ENCODE measurements around the gene EXOG. TPM values are rescaled to one million over a fixed set of nuclear protein-coding genes. Genes with fewer than 3 reads are reported as not detected.

The EXOG gene
- total RNA-seq, 1 donor from 2014 or later: 26.2 TPM

- Mint-ChIP-seq H3K4me1 (peaks cover 22% of the 10 kb centered on the region), H3K36me3 (ENCODE audit: low read depth) (peaks cover 51% of the 10 kb centered on the region), H3K9me3 (peaks cover 35% of the 10 kb centered on the region), H3K27me3 (ENCODE audit: low read depth) (no peaks in the 10 kb centered on the region), H3K27ac (ENCODE audit: unreplicated experiment) (no peak overlapping the region), H3K4me3 (no peak overlapping the region)
- DNase-seq (ENCODE audit: low read depth, low spot score): no peak
- no peak for TF ChIP-seq CTCF (conservative IDR thresholded peaks at IDR 0.05)
Observed at GRCh38 chr3:38469852-38470251, 26.3 kb upstream of the EXOG start.

DNA sequence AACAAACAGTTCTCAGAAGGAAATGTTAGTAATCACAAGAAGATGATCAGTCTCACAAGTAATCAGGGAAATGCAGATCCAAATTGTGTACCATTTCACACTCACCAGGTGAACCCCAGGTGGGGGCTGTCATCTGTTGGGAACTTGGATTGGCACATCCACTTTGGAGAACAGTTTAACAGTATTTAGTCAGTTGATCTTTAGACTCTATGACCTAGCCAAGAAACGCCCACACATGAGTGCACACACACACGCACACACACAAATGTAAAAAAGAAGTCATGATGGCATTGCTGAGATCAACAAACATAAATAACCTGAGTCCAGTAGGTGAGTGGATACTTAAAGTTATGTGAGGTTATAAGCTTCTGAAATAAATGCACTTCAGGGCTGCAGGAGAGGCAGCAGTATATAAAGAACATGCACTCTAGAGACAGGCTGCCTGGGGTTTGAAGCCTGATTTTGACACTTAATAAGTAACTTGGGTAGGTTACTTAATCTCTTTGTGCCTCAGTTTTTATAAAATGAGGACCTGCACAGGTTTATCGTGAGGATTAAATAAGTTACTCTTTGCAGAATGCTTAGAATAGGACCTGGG, 24.8 kb upstream of the EXOG start:
- Mint-ChIP-seq H3K27ac (ENCODE audit: unreplicated experiment) (no peak overlapping the region), H3K9me3 (peaks cover 27% of the 10 kb centered on the region), H3K4me1 (peaks cover 22% of the 10 kb centered on the region), H3K4me3 (no peak overlapping the region), H3K27me3 (ENCODE audit: low read depth) (no peaks in the 10 kb centered on the region), H3K36me3 (ENCODE audit: low read depth) (peaks cover 42% of the 10 kb centered on the region)
- TF ChIP-seq CTCF (conservative IDR thresholded peaks at IDR 0.05): no peak
- no peak for DNase-seq (ENCODE audit: low read depth, low spot score)

GRCh38 chr3:38472342-38472741, 23.8 kb upstream of the EXOG start:
- H3K27ac Mint-ChIP-seq (ENCODE audit: unreplicated experiment): no peak overlapping the region
- H3K4me1 Mint-ChIP-seq: peaks cover 22% of the 10 kb centered on the region
- DNase-seq (ENCODE audit: low read depth, low spot score): no peak
- peaks cover 35% of the 10 kb centered on the region for H3K36me3 Mint-ChIP-seq (ENCODE audit: low read depth)
- no peaks in the 10 kb centered on the region for H3K27me3 Mint-ChIP-seq (ENCODE audit: low read depth)
- peaks cover 23% of the 10 kb centered on the region for H3K9me3 Mint-ChIP-seq
- TF ChIP-seq CTCF (conservative IDR thresholded peaks at IDR 0.05): no peak
- no peak overlapping the region for H3K4me3 Mint-ChIP-seq

DNA sequence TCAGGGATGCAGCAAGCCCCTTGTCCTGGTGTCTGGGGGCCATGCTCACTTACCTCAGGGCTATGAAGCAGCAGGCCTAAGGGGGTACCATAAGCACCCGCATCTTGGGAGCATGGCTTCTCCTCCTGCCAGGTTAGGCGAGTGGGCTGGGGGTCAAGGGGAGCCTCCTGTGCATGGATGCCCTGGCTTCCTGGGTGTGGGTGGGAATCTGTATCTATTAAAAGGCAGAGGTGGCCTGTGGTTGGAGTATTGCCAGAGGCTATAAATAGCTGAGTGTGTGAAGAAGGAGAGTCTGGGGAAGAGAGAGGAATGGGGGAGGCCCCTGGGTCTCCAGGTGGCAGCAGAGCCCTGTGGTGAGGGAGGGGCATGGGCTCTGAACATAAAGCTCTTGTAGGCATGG, 22.9 kb upstream of the EXOG start:
- Mint-ChIP-seq H3K36me3 (ENCODE audit: low read depth) (peaks cover 34% of the 10 kb centered on the region), H3K4me1 (peaks cover 22% of the 10 kb centered on the region), H3K27me3 (ENCODE audit: low read depth) (no peaks in the 10 kb centered on the region), H3K4me3 (no peak overlapping the region), H3K9me3 (peaks cover 23% of the 10 kb centered on the region), H3K27ac (ENCODE audit: unreplicated experiment) (no peak overlapping the region)
- TF ChIP-seq CTCF (conservative IDR thresholded peaks at IDR 0.05): no peak
- DNase-seq (ENCODE audit: low read depth, low spot score): no peak

- peak overlapping the region; percentile 94 for H3K27ac Mint-ChIP-seq (ENCODE audit: unreplicated experiment)
- peaks cover 22% of the 10 kb centered on the region for H3K36me3 Mint-ChIP-seq (ENCODE audit: low read depth)
- peaks cover 12% of the 10 kb centered on the region for H3K9me3 Mint-ChIP-seq
- H3K4me3 Mint-ChIP-seq: no peak overlapping the region
- H3K4me1 Mint-ChIP-seq: peaks cover 22% of the 10 kb centered on the region
- DNase-seq (ENCODE audit: low read depth, low spot score): no peak
- H3K27me3 Mint-ChIP-seq (ENCODE audit: low read depth): no peaks in the 10 kb centered on the region
- no peak for TF ChIP-seq CTCF (conservative IDR thresholded peaks at IDR 0.05)
Observed at GRCh38 chr3:38474928-38475605, 21.1 kb upstream of the EXOG start.
